OCI-M2 (cell line): ENCODE measurements around the gene FRMD4B.

Experiments
- DNase-seq: peaks from one replicate; lab custom pipeline; 2025; ENCODE audit not compliant: unreplicated experiment; lab: John Stamatoyannopoulos, UW

The FRMD4B gene

DNA sequence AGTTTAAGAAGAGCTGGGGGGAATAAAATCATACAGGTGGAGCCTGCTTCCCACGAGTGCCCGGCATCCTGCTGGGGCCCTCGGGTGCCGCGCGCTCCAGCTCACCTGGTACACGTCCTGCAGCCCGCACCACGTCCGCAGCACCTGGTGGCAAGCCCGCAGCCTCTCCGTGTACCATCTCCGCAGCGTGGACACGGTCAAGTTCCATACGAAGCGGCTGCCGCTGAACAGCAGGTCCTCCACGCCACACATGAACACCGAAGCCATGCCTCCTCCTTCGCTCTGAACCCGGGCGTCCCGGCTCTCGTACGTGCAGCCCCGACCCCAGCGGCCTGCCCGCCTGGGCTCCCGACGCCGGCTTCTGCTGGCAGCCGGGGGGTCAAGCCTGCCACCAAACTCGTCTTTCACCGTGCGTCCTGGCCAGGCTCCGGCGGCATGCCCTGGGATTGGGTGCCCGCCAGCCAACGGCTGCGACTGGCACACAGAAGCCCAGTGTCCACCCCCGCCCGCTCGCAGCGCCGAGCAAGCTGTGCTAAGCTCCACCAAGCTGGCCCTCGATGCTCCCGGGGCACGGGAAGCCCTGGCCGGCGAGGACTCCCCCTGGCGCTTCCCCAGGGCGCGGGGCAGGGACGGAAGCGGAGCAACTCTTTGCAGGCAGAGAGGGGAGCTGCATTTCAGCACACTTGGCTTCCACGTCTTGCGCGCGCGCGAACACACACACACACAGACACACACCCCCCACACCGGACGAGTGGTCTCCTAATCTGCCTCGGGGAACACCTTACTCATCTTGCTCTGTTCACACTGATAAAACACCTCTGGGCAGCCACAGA, at the start of gene FRMD4B:
Gene FRMD4B (minus strand): TSS at position 366 of the 833 bp plus-strand sequence. CDS start 99 bp downstream, at position 267.
- no peak for DNase-seq

DNA sequence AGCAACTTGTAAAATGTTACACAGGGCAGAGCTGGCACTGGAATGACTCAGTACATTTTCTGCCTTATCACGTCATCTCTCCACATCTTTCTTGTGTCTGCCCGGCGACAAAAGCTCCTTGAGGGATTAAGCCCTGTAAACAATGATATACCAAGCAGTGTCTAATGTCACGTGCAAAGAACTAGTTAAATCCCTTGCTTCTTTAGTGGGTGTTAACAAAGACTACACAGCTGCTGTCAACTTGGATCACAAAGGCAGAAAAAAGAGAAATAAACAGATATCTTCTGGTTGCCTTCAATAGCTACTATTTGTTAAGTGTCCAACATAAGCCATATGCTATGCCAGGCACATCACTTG, 48.1 kb upstream of the FRMD4B start:
- no peak for DNase-seq

DNA sequence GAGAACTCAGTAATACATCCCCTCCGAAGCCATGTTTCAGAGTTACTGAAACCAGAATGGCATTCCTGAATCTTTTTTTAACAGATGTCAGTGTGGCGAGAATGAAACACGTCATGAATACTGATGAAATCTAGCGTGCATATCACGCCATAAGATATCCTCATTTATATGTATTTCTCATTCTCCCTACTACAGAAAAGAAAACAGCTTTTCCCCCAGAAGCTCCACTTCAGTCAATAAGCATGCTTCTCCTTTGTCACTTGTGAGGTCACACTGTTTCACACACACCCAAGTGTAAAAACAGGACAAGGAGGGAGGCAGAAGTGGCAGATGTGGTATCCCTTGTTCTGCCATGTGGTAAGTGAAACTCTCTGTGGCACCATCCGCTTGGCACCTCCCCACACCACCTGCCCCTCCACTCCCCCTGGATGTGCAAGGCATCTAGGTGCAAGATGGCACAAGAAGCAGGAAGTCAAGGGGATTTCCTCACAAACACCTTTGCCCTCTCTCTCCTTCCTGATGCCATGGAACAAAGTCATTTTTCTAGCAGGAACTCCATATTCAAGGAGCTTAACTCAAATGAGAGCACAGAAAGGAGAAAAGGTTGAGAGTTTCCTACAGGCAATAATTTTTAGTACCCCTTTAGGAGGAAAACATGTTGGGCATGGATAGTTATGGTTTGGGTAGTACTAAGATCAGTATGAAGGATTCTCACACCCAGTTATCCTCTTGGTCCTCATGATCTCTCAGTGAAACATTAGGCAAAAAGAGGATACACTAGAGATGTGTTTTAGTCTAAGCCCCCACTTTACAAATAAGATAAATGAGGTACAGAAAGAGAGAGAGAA, 47.5 kb upstream of the FRMD4B start:
- no peak for DNase-seq

DNA sequence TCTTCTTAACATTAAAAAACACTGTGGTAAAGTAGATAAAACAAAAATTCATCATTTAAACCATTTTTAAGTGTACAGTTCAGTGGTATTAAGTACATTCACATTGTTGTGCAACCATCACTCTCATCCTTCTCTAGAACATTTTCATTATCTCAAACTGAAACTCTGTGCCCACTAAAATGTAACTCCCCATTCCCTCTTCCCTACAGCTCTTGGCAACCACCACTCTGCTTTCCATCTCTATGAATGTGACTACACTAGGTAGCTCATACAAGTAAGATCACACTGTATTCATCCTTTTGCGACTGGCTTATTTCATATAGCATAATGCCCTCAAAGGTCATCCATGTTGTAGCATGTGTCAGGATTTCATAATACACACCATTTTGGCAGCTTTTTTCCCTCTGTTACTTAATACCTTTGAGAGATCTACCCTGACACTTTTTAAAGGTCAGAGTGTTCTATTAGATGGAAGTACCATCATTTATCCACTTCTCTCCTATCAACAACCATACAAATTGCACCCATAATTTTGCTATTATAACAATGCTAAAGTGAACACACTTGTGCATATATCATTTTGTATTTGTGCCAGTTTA, 42.9 kb upstream of the FRMD4B start:
- DNase-seq: no peak

DNA sequence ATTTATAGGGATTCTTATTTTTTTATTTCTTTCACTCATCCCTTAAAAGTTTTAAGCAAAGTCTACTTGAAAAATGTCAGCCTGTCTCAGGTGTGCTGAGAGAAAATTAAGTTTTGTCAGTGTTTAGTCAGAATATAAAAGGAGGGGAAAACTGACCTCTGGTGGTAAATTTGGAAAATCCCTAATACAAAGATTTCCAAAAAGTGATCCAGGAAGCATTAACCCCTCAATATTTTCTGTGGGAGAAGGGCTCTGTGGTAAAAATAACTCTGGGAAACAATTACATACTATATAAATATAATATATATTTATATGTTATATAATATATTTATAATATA, 41.0 kb upstream of the FRMD4B start:
- no peak for DNase-seq

DNA sequence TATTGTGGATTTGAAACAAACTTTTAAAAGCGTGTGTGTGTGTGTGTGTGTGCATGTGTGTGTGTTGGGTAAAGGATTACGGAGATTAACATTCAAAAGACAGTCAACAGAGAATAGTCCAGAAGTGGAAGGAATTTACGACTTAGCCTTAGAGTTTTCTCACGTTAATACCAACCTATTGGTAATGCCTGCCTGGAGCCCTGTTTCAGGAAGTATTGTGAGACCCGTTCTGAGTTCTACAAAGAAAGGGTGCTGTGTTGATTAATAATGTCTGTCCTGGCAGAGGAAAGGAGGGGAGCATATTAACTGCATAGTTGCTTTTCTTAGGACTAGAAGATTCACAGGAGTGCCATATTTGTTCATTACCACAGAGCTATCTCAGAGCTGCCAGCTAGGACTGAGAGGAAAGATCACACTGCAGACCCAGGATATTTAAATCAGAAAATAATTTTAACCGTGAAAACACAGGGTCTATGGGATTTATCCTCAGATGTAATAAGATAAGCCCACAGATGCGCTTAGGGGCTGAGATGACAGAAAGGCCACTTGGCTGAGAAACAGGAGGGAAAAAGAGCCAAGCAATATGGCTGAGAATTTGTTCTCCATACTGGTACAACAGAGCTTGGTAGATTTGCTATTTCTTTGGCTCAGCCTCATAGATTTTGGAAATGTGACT, 40.5 kb upstream of the FRMD4B start:
- DNase-seq: no peak

DNA sequence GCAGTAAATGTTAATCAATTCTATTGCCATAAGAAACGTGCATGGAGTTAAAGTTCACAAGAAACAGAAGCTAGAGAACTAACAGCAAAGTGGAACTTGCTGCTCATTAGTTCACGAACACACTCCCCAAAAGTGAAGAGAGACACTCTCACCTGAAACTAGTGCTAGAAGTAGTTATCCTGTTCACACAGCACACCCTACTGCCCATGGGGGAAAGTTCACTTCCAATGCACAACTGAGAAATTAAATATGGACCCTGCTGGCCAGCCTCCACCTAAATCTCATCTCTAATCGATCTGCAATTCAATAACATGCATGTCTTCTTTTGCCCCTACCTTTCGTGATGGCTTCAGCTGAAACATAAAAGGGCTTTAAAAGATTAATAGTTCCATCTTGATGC, 39.4 kb upstream of the FRMD4B start:
- no peak for DNase-seq

DNA sequence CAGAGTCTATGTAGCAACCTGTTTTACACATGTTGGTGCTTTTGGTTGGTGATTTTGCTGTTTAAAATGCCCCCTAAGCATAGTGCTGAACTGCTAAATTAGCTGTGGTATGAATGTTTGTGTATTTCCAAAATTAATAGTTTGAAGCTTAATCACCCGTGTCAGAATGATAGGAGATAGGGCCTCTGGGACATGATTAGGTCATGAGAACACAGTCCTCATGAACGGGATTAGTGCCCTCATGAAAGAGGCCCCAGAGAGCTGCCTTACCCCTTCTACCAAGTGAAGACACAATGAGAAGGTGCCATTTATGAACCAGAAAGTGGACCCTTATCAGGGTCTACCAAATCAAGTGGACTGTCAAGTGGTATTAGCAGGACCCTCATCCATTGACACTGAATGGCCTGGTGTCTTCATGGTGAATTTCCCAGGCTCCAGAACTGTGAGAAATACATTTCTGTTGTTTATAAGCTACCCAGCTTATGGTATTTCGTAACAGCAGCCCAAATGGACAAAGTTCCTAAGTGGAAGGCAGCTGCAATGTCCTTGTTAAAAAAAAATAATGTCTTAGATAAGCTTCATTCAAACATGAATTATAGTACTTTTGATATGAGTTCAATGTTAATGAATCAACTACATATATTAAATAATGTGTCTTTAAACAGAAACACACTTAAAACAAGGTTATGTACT, 37.7 kb upstream of the FRMD4B start:
- DNase-seq: no peak

DNA sequence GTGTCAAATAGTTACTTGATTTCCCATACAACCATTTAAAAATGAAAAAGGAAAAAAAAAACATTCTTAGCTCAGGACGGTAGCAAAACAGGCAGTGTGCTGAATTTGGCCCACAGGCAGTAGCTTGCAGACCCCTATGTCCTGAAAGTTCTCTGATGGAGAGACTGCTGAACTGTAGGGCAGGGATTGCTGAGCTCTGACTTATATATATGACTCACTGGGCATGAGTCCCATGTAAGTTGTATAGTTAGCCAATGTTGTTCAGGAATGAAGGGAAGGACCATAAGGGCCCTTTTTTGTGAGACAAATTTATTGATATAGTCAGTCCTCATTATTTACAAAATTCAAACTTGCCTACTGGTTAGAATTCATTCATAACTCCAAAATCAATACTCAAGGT, 36.9 kb upstream of the FRMD4B start:
- DNase-seq: no peak

DNA sequence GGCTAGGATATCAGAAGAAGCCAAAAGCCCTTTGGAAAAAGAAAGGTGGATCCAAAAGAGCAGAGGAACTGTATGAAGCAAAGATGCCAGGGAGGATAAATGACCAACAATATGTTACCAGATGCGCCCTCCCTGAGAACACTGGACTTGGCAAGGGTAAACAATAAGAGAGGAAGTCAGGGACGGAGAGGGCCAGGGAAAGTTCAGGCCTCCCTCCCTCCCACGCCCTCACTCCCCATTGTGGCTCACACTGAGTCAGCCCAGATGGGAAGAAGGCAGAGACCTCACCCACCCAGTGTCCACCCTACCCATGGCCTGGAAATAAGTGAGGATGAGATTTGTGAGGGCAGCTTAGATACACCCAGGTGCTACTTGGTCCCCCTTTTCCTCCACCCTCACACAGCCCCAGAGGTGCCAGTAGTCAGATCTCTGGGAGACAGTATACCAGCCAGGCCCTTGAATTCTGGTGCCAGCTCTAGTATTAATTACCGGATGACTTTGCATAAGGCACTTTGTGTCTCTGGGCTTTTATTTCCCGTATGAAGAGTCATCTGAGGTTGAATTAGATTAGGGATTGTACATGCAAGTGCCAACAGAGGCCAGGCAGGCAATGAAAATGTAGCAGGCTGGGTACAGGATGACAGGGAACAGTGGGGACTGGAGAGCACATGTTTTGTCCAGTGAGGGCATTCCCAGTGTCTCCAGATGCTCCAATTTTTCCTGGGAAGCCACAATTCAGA, 35.1 kb upstream of the FRMD4B start:
- DNase-seq: no peak

DNA sequence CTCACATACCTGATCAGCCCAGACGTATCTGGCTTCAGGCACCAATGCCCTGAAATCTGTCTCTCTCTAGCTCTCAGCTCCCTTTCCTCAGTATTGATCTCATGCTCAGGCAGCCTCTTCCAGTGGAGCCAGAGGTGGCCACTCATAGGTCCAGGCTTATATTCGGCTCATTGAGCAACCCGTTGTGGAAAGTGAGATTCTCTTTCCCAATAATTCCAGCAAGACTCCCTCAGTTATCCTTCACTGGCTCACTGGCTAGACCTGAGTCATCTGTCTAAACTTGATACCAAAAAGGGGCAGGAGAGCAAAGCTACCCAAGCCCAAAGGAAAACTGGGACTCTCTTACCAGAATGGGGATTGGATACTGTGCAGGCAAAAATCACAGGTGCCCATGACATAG, 33.4 kb upstream of the FRMD4B start:
- no peak for DNase-seq

DNA sequence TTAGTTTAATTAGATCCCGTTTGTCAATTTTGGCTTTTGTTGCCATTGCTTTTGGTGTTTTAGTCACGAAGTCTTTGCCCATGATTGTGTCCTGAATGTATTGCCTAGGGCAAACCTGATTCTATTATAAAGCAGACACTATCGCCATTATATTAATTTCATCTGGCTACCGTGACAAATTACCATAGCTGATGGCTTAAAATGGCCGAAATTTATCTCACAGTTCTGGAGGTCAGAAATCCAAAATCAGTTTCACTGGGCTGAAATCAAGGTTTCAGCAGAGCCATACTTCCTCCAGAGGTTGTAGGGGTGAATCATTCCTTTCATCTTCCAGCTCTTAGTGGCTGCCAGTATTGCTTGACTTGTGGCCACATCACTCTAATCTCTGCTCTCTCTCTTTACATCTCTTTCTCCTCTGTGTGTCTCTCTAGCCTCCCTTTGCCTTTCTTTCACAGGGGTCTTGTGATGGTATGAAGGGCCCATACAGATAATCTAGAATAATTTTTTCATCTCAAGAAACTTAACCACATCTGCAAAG, 31.7 kb upstream of the FRMD4B start:
- no peak for DNase-seq

DNA sequence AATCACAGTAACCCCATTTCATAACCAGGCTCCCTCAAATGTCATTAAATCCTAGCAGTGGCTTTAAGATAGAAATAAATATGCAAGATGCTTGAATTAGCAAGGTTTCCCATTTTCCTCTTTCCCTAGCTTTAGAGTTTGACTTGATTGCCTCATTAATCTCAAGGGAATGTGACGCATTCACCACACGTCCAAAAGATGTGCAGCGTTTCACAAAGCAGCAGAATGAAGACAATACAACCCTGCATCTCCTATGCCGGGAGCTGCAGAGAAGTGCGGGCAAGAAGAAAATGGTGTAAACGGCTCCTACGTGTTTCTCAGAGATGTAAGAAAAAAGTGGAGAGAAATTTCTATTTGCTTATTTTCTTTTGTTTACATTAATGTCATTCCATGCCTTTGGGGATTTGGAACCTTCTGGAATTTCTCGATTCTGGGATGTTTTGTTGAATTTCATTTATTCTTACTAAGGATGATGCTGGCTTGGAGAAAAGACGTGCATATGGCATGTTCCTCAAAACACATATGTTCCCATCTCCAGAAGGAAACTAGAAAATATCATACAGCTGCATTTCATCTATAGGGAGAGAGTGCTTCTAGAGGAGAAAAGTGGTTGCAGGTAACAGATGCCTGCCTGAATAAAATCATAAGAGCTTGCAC, 27.8 kb upstream of the FRMD4B start:
- DNase-seq: no peak

DNA sequence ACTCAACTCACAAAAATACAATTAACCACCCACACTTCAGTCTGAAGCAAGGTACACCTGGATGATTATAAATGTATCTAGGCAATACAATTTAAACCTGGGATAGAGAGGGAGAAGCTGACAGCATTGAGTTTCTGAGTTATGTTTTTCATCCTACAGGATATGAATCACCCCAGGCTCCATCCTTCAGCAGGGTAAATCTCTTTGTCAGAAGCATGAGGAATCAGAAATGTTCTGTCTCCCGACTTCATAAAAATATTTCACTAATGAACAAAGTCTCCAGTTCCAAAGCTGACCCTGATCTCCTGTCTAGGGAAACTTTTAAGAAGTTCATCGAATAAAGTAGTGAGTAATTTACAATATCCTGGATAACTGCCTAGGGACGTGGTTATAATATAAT, 25.5 kb upstream of the FRMD4B start:
- DNase-seq: no peak

DNA sequence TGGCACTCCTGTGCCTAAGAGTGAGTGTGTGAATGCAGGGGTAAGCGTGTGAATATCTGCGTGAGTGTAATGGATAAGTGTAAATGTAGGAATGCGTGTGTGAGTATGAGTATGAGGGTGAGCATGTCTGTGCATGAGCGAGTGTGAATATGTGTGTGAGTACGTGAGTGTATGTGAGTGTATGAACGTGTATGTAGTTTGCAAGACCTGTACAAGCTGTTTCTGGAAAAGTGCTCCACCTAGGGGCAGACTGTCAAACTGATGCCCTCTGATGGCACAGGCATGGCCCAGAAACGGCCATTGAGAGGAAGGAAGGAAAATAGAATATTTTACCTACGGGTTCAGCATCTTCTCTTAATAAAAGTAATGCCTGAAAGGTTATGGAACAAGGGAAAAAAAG, 24.4 kb upstream of the FRMD4B start:
- DNase-seq: no peak

DNA sequence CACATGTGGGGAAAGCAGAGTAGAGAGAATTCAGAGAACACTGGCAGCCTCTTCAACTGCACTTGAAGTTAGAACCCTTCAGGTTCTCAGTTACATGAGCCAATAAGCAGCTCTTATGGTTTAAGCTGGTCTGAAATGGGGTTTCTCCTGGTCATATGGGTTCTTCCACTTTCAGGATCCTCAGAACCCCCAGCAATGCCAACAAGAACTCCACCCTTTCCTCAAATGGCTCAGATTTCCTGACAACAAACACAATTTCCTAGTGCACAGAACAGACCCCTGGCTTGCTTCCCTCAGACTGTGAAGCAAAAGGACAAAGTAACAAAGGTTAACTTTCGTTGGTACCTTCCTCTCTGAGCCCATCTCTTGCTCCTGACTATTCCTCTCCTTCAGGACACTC, 23.9 kb upstream of the FRMD4B start:
- no peak for DNase-seq

DNA sequence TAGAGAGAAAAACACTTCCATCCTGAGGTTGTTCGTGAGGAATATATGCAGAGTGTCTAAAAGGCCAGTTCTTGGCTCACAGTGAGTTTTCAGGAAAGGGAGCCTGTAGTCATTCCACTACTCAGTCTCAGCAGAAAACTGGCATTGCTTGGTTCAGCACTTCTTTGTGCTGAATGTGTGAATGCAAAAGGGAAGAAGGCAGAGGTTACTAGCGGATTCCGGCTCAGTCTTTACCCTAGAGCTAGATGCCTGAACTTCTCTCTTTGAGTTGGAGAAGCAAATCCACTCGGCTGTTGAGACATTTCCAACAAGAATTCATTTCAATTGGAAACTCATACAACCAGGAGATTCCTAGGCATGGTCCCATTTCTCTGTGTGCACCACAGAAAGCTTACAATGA, 23.1 kb upstream of the FRMD4B start:
- DNase-seq: no peak

DNA sequence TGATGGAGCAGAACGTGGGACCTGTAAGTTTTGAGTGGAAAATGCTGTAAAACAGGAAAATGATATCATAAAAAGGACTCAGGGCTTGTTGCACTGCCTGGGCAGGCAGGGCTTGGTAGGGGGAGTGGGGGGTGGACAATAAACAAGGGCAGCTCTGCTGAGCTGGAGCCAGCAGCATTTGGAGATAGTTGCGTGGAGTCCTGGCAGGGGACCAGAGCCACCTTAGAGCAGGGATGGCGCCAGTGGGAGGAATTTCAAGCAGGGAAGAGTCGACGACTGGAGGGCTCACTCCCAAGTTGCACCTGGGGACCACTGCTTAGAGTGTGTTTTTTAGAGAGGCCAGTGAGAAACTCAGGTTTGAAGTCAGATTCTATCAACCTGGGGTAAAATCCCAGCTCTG, 22.7 kb upstream of the FRMD4B start:
- DNase-seq: no peak

DNA sequence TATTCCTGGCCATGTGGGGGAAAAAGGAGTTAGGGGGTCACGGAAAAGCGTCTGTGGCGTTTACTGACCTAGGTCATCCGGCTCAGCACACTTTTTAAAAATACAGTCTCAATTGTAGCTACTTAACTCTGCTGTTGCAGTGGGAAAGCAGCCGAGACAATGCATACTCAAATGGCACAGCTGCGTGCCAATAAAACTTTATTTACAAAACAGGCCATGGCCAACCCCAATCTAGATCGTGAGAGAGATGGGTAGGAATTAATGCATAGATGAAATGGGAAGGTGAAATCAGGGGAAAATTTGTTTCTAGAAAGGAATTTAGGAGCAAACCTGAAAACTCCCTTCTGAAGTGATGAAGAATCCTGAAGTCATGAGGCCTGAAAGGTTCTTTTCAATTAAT, 22.0 kb upstream of the FRMD4B start:
- no peak for DNase-seq

DNA sequence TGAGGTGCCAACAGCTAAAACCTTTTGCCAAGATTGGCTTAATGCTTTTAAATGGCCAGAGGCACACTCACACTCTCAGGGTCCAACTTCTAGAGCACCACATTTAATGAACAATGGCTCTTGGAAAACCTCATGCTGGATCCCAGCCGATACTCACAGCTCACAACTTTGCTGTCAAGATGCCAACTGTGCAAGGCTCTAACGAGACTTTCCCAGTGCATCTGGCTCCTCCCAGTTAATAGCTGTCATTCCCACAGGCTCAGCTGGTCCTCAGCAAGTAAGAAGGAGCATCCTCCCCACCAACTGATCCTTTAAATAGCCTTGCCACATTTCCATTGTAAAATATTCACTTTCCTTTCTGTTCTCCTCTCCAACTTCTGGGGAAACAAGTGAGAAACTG, 20.3 kb upstream of the FRMD4B start:
- DNase-seq: no peak
